ENCODE results near the gene PFKFB4.

DNA sequence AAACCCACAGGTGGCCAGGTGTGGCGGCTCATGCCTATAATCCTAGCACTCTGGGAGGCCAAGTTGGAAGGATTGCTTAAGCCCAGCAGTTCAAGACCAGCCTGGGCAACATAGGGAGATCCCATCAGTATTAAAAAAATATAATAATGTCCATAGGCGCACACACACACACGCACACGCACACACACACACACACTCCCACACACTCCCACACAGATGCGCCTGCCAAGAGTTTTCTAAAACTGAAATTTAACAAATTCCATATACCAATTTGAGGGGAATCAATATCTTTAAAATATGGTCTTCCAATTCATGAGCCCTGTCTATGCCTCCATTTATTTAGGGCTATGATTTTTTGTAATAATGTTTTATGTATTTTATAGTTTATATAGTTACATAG lies 69.7 kb downstream of the PFKFB4 start:
- no peak for TF ChIP-seq POLR2A (IDR thresholded peaks at IDR 0.05; ENCODE audit: low read length)
- no peak for TF ChIP-seq GATA1 (IDR thresholded peaks at IDR 0.05; ENCODE audit: low read depth, low read length)
